ENCODE results near the gene BCAN.

GRCh38 chr1:156608981-156609380 lies 32.9 kb upstream of the BCAN start:
- peak in 2 of 4 experiments; percentile 32 to 34 for TF ChIP-seq CTCF (IDR thresholded peaks at IDR 0.05)
- no peak for TF ChIP-seq POLR2AphosphoS5 (IDR thresholded peaks at IDR 0.05)
- no peak for TF ChIP-seq POLR2A (IDR thresholded peaks at IDR 0.05)
- TF ChIP-seq EP300 (IDR thresholded peaks at IDR 0.05) = no peak

All from gastroesophageal sphincter (tissue), 3 donors.